Left lung (tissue), 10 donors: Measurements from ENCODE around the gene SLCO2B1. TPM values are rescaled to one million over a fixed set of nuclear protein-coding genes. Genes with fewer than 3 reads are reported as not detected.
A peak's percentile ranks its signal among the peaks of the same experiment; 100 is the strongest.

ENCODE experiments used
- ATAC-seq: fragments of 200-7000 bp; cut with Tn5 transposase; one replicate; pipeline ENCODE4 v1.9.1; 2020; ENCODE audit warnings: moderate library complexity
- DNase-seq, 4 donors: peaks; one replicate each; pipeline ENCODE4 v3.0.0-alpha.2; 2013 to 2020
- H3K27ac ChIP-seq, 2 donors: fragments of 200-600 bp; sonication (generic) in 1 of 2; one replicate each; pipeline versions ENCODE4 v1.5.0 to v1.8.0; 2020 to 2021
- H3K27me3 ChIP-seq, 2 donors: fragments of 200-600 bp; sonication (generic) in 1 of 2; one replicate each; pipeline versions ENCODE4 v1.5.0 to v1.8.0; 2020 to 2021
- H3K36me3 ChIP-seq, 2 donors: fragments of 200-600 bp; sonication (generic) in 1 of 2; one replicate each; pipeline versions ENCODE4 v1.5.0 to v1.8.0; 2020 to 2021
- H3K4me1 ChIP-seq, 2 donors: fragments of 200-600 bp; one replicate each; pipeline ENCODE4 v1.8.0; 2021
- H3K4me3 ChIP-seq, 2 donors: fragments of 200-600 bp; sonication (generic) in 1 of 2; one replicate each; pipeline versions ENCODE4 v1.5.0 to v1.8.0; 2020 to 2021; ENCODE audit warnings: mild to moderate bottlenecking in 1 of 2
- H3K9me3 ChIP-seq, 2 donors: fragments of 200-600 bp; sonication (generic) in 1 of 2; one replicate each; pipeline versions ENCODE4 v1.5.0 to v1.8.0; 2020 to 2021
- intact Hi-C, 2 donors: fragments of 100-400 bp; cut with DNase I; formaldehyde crosslinking; loops; one replicate each; pipeline versions ENCODE4 v1.11.2 to v1.14.2; 2022
- polyA plus RNA-seq, 6 donors: library from polyadenylated mRNA; unstranded; fragments of 120-200 nt; gene quantifications; one replicate each; pipeline ENCODE4 v1.2.1, GENCODE V29; 2013; ENCODE audit not compliant: insufficient read length in 6 of 6
- total RNA-seq, 2 donors: library from RNA; stranded (reverse); fragmentation: NEBNext Ultra II Directional; extraction: Animal tissue kit (Norgen Biotek cat#: 25700); gene quantifications; one replicate each; pipeline ENCODE4 v1.2.1, GENCODE V29; 2021
- TF ChIP-seq, protein P1 (sequence below), 2 donors: fragments of 200-600 bp; sonication (generic) in 1 of 2; IDR thresholded peaks; one replicate each; pipeline versions ENCODE4 v1.5.0 to v1.8.0; 2021; ENCODE audit warnings: antibody characterized with exemption in 2 of 2
- donor health status: DM: no; HTN: yes; CAD: no.
- donor health status: DM: no; HTN: no; CAD: no.

Gene SLCO2B1
- total and polyA plus RNA-seq, 8 donors: 20.5 to 220 (median 27.9) TPM

GRCh38 chr11:75152651-75153427 is 1.9 kb downstream of the SLCO2B1 start:
- H3K4me3 ChIP-seq: peak overlapping the region; percentile 21 to 53
- H3K27ac ChIP-seq: peak overlapping the region in 1 of 2 donors; percentile 46
- H3K36me3 ChIP-seq: peaks cover 0 to 9% of the 10 kb centered on the region in 2 donors
- no peaks in the 10 kb centered on the region for H3K27me3 ChIP-seq
- intact Hi-C loops: no loop called here
- ATAC-seq: no peak
- TF ChIP-seq, protein P1, sequence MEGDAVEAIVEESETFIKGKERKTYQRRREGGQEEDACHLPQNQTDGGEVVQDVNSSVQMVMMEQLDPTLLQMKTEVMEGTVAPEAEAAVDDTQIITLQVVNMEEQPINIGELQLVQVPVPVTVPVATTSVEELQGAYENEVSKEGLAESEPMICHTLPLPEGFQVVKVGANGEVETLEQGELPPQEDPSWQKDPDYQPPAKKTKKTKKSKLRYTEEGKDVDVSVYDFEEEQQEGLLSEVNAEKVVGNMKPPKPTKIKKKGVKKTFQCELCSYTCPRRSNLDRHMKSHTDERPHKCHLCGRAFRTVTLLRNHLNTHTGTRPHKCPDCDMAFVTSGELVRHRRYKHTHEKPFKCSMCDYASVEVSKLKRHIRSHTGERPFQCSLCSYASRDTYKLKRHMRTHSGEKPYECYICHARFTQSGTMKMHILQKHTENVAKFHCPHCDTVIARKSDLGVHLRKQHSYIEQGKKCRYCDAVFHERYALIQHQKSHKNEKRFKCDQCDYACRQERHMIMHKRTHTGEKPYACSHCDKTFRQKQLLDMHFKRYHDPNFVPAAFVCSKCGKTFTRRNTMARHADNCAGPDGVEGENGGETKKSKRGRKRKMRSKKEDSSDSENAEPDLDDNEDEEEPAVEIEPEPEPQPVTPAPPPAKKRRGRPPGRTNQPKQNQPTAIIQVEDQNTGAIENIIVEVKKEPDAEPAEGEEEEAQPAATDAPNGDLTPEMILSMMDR (IDR thresholded peaks at IDR 0.05): no peak
- no peak for DNase-seq
- no peaks in the 10 kb centered on the region for H3K9me3 ChIP-seq
- H3K4me1 ChIP-seq: peaks cover 4 to 61% of the 10 kb centered on the region in 2 donors

GRCh38 chr11:75154646-75155569 is 4.0 kb downstream of the SLCO2B1 start:
- ATAC-seq (no peak), DNase-seq (peak in 1 of 4 donors; percentile 39)
- TF ChIP-seq, protein P1 (IDR thresholded peaks at IDR 0.05): no peak
- intact Hi-C loops: no loop called here
- Histone ChIP-seq H3K36me3 (peaks cover 0 to 24% of the 10 kb centered on the region in 2 donors), H3K27ac (peak overlapping the region; percentile 21 to 48), H3K4me3 (peak overlapping the region; percentile 3 to 53), H3K9me3 (no peaks in the 10 kb centered on the region), H3K27me3 (no peaks in the 10 kb centered on the region), H3K4me1 (peaks cover 4 to 64% of the 10 kb centered on the region in 2 donors)

DNA sequence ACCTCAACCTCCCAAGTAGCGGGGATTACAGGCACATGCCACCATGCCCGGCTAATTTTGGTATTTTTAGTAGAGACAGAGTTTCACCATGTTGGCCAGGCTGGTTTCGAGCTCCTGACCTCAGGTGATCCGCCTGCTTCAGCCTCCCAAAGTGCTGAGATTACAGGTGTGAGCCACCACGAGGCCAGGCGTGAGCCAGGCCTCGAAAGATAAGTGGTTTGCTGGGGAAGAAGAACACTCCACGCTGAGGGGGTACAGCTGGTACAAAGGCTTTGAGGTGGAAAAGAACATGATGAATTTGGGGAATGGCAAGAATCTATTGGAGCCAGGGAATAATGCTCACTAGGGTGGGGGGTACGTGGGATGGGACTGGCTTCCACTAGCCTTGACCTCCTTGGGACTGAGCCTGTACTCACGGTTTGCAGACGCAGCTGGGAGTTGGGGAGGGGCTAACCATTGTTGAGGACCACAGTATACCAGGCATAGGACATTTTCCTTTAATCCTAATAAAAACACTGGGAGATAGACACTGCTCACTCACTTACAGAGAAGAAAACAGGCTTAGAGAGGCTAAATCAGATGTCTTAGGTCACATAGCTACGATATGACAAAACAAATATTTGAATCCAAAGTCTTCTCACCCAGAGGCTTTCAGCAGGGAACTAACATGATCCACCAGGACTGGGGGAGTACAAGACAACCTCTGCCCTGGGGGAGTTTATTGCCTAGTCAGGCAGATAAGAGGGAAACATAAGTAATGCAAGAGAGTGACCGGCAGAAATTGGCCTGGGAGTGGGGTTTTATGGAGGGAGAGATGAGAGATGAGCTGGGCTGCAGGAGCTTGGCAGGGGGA is 4.9 kb downstream of the SLCO2B1 start:
- Histone ChIP-seq H3K27ac (peak overlapping the region; percentile 19 to 48), H3K27me3 (no peaks in the 10 kb centered on the region), H3K36me3 (peaks cover 0 to 24% of the 10 kb centered on the region in 2 donors), H3K9me3 (no peaks in the 10 kb centered on the region), H3K4me1 (peaks cover 4 to 62% of the 10 kb centered on the region in 2 donors), H3K4me3 (peak overlapping the region in 1 of 2 donors; percentile 53)
- no peak for ATAC-seq
- intact Hi-C loops: no loop called here
- TF ChIP-seq, protein P1 (IDR thresholded peaks at IDR 0.05): no peak
- DNase-seq: no peak

DNA sequence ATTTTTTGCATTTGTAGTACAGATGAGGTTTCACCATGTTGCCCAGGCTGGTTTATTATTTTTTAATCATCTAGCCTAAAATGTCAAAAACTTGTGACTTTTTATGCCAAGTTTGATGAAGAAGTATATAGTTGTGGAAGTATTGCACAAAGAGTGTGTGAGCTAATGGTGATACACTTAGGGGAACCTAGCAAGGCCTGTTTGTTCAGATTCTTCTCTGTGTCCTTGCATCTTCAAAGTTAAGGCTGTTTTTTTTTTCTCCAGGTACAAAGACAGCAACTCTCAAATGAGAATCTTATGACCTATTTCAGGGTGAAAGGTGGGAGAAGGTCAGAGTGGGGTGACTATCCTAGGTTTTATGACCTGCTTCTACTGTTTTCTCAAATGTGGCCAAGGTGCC is 7.3 kb downstream of the SLCO2B1 start:
- TF ChIP-seq, protein P1 (IDR thresholded peaks at IDR 0.05): no peak
- Histone ChIP-seq H3K4me1 (peaks cover 6 to 63% of the 10 kb centered on the region in 2 donors), H3K4me3 (no peak overlapping the region), H3K27ac (no peak overlapping the region), H3K9me3 (no peaks in the 10 kb centered on the region), H3K36me3 (peaks cover 0 to 31% of the 10 kb centered on the region in 2 donors), H3K27me3 (no peaks in the 10 kb centered on the region)
- ATAC-seq: no peak
- intact Hi-C loops: no loop called here
- no peak for DNase-seq
